Effector memory CD8-positive, alpha-beta T cell (primary cell): ENCODE measurements around the gene INPP5A.

Source experiments
- ATAC-seq: fragments of 150-1000 bp; cut with Tn5 transposase; replicated peaks from 2 replicates; pipeline ENCODE4 v1.10.0; 2021; ENCODE audit warnings: mild to moderate bottlenecking, moderate library complexity
- DNase-seq, 3 experiments: peaks; one replicate each; pipeline ENCODE4 v3.0.0; 2021
- H3K27ac Mint-ChIP-seq, 2 donors: one replicate each; pipeline ENCODE4 v1.8.0; 2022; ENCODE audit warnings: mild to moderate bottlenecking in 2 of 2, mixed read lengths in 2 of 2, moderate library complexity in 2 of 2
- H3K27me3 Mint-ChIP-seq, 2 donors: one replicate each; pipeline ENCODE4 v1.8.0; 2022; ENCODE audit warnings: mixed read lengths in 2 of 2
- H3K36me3 Mint-ChIP-seq: one replicate; pipeline ENCODE4 v1.8.0; 2022; ENCODE audit warnings: mild to moderate bottlenecking, moderate library complexity, mixed read lengths; ENCODE audit not compliant: insufficient read depth
- H3K4me1 Mint-ChIP-seq, 2 donors: one replicate each; pipeline ENCODE4 v1.8.0; 2022; ENCODE audit warnings: low read depth in 2 of 2, mixed read lengths in 2 of 2
- H3K4me3 Mint-ChIP-seq, 2 donors: one replicate each; pipeline ENCODE4 v1.8.0; 2022; ENCODE audit warnings: mild to moderate bottlenecking in 2 of 2, mixed read lengths in 2 of 2, moderate library complexity in 2 of 2
- H3K9me3 Mint-ChIP-seq, 2 donors: one replicate each; pipeline ENCODE4 v1.8.0; 2022; ENCODE audit warnings: mixed read lengths in 2 of 2

Gene INPP5A

GRCh38 chr10:132748545-132749370 is 211.2 kb downstream of the INPP5A start:
- no peak for ATAC-seq
- H3K4me1 Mint-ChIP-seq = no peaks in the 10 kb centered on the region
- no peak overlapping the region for H3K4me3 Mint-ChIP-seq
- no peaks in the 10 kb centered on the region for H3K9me3 Mint-ChIP-seq
- DNase-seq = no peak
- H3K27me3 Mint-ChIP-seq = no peaks in the 10 kb centered on the region
- H3K27ac Mint-ChIP-seq = no peak overlapping the region
- no peaks in the 10 kb centered on the region for H3K36me3 Mint-ChIP-seq

DNA sequence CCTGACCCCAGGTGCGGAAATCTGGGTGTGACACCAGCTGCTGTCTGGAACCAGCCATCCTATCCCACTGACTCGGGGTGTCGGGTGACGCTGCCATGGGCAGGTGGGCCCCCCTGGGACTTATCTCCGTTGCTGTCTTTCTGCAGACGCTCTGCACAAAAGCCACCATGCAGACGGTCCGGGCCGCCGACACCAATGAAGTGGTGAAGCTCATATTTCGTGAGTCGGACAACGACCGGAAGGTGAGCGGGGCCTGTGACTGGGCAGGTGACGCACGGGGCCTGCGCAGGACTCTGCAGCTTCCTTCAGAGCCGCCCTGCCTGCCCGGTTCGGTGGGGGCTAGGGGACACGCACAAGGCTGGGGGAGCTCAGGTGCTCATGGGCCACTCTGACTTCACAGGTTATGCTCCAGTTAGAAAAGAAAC is 211.8 kb downstream of the INPP5A start:
- DNase-seq = no peak
- H3K9me3 Mint-ChIP-seq = no peaks in the 10 kb centered on the region
- no peaks in the 10 kb centered on the region for H3K36me3 Mint-ChIP-seq
- H3K4me1 Mint-ChIP-seq = no peaks in the 10 kb centered on the region
- no peak overlapping the region for H3K4me3 Mint-ChIP-seq
- no peak overlapping the region for H3K27ac Mint-ChIP-seq
- ATAC-seq = no peak
- no peaks in the 10 kb centered on the region for H3K27me3 Mint-ChIP-seq

- H3K4me3 Mint-ChIP-seq = no peak overlapping the region
- H3K27ac Mint-ChIP-seq = no peak overlapping the region
- H3K36me3 Mint-ChIP-seq = peaks cover 3% of the 10 kb centered on the region
- ATAC-seq (no peak), DNase-seq (no peak)
- no peaks in the 10 kb centered on the region for H3K9me3 Mint-ChIP-seq
- no peaks in the 10 kb centered on the region for H3K27me3 Mint-ChIP-seq
- H3K4me1 Mint-ChIP-seq = no peaks in the 10 kb centered on the region
Measured at GRCh38 chr10:132750936-132751335, 213.3 kb downstream of the INPP5A start.

DNA sequence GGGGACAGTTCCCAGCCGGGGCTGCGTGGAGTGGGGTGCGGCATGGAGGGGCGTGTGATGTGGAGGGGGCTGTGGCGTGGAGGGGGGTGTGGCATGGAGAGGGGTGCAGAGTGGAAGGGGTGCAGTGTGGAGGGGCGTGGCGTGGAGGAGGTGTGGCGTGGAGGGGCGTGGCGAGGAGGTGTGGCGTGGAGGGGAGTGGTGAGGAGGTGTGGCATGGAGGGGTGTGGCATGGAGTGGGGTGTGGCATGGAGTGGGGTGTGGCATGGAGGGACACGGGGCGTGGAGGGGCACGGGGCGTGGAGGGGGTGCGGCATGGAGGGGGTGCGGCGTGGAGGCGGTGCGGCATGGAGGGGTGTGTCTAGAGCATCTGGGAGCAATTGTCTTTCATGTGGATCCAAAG is 214.8 kb downstream of the INPP5A start:
- ATAC-seq (no peak), DNase-seq (no peak)
- Mint-ChIP-seq H3K4me3 (no peak overlapping the region), H3K36me3 (peaks cover 3% of the 10 kb centered on the region), H3K4me1 (no peaks in the 10 kb centered on the region), H3K9me3 (no peaks in the 10 kb centered on the region), H3K27ac (no peak overlapping the region), H3K27me3 (no peaks in the 10 kb centered on the region)

GRCh38 chr10:132752961-132753360 is 215.4 kb downstream of the INPP5A start:
- no peak overlapping the region for H3K4me3 Mint-ChIP-seq
- no peaks in the 10 kb centered on the region for H3K9me3 Mint-ChIP-seq
- DNase-seq (no peak), ATAC-seq (no peak)
- no peaks in the 10 kb centered on the region for H3K27me3 Mint-ChIP-seq
- peaks cover 3% of the 10 kb centered on the region for H3K36me3 Mint-ChIP-seq
- H3K27ac Mint-ChIP-seq = no peak overlapping the region
- no peaks in the 10 kb centered on the region for H3K4me1 Mint-ChIP-seq

- Mint-ChIP-seq H3K9me3 (no peaks in the 10 kb centered on the region), H3K36me3 (peaks cover 3% of the 10 kb centered on the region), H3K27me3 (no peaks in the 10 kb centered on the region), H3K4me1 (no peaks in the 10 kb centered on the region), H3K4me3 (no peak overlapping the region), H3K27ac (no peak overlapping the region)
- DNase-seq (no peak), ATAC-seq (no peak)
Measured at GRCh38 chr10:132753596-132753995, 216.0 kb downstream of the INPP5A start.

DNA sequence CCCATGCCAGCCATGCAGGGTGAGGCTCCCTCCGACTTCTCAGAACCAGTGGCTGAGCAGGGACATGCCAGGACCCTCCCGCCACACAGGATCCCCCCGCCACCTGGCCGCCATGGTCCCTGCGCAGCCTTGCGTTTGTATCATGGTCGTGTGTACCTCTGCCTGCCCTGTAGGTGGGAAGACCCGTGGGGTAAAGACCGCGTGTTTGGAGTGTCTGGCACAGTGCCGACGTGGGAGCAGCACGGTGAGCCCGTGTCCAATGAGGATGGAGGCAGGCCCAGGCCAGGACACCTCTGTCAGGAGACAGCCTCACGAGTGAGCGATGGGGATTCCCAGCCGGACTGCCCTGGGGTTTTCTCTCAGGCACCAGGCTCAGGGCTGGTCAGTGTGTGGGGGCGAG is 216.5 kb downstream of the INPP5A start:
- Mint-ChIP-seq H3K27me3 (no peaks in the 10 kb centered on the region), H3K9me3 (no peaks in the 10 kb centered on the region), H3K4me1 (no peaks in the 10 kb centered on the region), H3K27ac (no peak overlapping the region), H3K4me3 (no peak overlapping the region), H3K36me3 (peaks cover 3% of the 10 kb centered on the region)
- ATAC-seq (no peak), DNase-seq (no peak)

DNA sequence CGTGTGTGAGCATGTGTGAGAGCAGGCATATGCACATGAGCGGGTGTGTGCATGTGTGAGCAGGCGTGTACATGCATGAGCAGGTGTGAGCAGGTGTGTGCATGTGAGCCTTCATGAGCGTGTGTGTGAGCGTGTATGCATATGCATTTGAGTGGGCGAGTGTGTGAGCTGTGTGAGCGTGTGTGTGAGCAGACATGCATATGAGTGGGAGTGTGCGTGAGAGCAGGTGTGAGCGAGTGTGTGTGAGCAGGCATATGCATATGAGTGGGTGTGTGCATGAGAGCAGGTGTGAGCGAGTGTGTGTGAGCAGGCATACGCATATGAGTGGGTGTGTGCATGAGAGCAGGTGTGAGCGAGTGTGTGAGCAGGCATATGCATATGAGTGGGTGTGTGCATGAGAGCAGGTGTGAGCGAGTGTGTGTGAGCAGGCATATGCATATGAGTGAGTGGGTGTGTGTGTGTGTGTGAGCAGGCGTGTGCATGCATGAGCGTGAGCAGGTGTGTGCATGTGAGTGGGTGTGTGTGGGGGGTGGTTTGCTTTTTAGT is 217.7 kb downstream of the INPP5A start:
- no peak overlapping the region for H3K4me3 Mint-ChIP-seq
- H3K27me3 Mint-ChIP-seq = no peaks in the 10 kb centered on the region
- ATAC-seq = no peak
- no peak for DNase-seq
- peaks cover 3% of the 10 kb centered on the region for H3K36me3 Mint-ChIP-seq
- no peaks in the 10 kb centered on the region for H3K9me3 Mint-ChIP-seq
- no peaks in the 10 kb centered on the region for H3K4me1 Mint-ChIP-seq
- H3K27ac Mint-ChIP-seq = no peak overlapping the region

GRCh38 chr10:132756591-132756990 is 219.0 kb downstream of the INPP5A start:
- Mint-ChIP-seq H3K4me1 (no peaks in the 10 kb centered on the region), H3K36me3 (peaks cover 6% of the 10 kb centered on the region), H3K9me3 (no peaks in the 10 kb centered on the region), H3K27me3 (no peaks in the 10 kb centered on the region), H3K4me3 (no peak overlapping the region), H3K27ac (no peak overlapping the region)
- DNase-seq (no peak), ATAC-seq (no peak)

- DNase-seq (no peak), ATAC-seq (no peak)
- Mint-ChIP-seq H3K9me3 (no peaks in the 10 kb centered on the region), H3K4me1 (peaks cover 0 to 3% of the 10 kb centered on the region in 2 donors), H3K36me3 (peaks cover 6% of the 10 kb centered on the region), H3K4me3 (no peak overlapping the region), H3K27me3 (no peaks in the 10 kb centered on the region), H3K27ac (no peak overlapping the region)
Measured at GRCh38 chr10:132757171-132757570, 219.6 kb downstream of the INPP5A start.

DNA sequence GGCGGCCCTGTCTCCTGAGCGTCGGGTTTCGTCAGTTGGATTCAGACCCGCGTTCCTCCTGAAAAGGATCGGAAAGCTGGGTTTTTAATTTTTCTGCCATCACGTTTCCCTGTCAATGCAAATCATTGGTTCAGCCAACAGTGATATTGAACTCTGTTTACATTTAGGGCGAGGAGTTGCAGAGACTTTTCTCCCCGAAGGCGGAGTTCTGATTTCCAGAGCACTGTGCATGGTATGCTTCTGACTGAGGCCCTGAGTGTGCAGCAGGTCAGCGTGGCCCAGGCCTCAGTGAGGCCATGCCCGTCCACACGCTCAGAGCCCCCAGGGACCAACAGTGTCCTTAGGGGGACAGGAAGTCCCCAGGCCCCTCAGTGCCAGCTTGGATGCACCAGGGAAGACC is 221.3 kb downstream of the INPP5A start:
- no peak for ATAC-seq
- H3K27me3 Mint-ChIP-seq = no peaks in the 10 kb centered on the region
- peaks cover 0 to 3% of the 10 kb centered on the region in 2 donors for H3K4me1 Mint-ChIP-seq
- no peak overlapping the region for H3K27ac Mint-ChIP-seq
- H3K4me3 Mint-ChIP-seq = no peak overlapping the region
- peaks cover 6% of the 10 kb centered on the region for H3K36me3 Mint-ChIP-seq
- H3K9me3 Mint-ChIP-seq = no peaks in the 10 kb centered on the region
- DNase-seq = no peak

DNA sequence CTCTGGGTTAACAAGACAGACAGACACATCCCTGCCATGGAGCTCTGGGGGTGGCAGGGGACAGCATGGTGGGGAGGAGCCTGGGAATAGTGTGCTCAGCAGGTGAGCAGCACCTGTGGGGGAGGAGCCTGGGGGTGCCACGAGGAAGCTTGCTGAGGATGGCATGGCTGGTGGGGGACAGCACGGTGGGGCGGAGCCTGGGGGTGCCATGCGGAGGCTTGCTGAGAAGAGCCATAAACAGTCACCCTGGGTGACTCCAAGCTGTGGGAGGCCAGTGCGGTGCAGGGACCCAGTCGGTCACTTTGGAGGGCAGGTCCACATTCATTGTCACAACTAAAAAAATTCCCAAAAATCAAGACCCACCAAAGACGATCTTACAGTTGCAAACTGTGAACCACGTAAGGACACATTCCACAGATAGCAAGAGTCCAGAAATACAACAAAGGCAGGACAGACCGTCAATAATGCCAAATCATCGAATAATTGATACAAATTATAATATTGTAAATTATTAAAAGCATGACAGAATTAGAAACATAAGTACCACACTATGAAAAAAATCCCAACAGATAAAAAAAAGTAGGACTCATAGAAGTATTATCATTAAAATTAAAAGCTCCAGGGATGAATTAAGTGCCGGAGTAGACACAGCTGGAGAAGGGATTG is 223.9 kb downstream of the INPP5A start:
- DNase-seq (no peak), ATAC-seq (no peak)
- H3K27me3 Mint-ChIP-seq = no peaks in the 10 kb centered on the region
- no peak overlapping the region for H3K27ac Mint-ChIP-seq
- no peaks in the 10 kb centered on the region for H3K9me3 Mint-ChIP-seq
- peaks cover 3 to 4% of the 10 kb centered on the region in 2 donors for H3K4me1 Mint-ChIP-seq
- peaks cover 8% of the 10 kb centered on the region for H3K36me3 Mint-ChIP-seq
- H3K4me3 Mint-ChIP-seq = no peak overlapping the region

- Mint-ChIP-seq H3K4me3 (no peak overlapping the region), H3K36me3 (peaks cover 9% of the 10 kb centered on the region), H3K9me3 (no peaks in the 10 kb centered on the region), H3K4me1 (peaks cover 3 to 4% of the 10 kb centered on the region in 2 donors), H3K27me3 (no peaks in the 10 kb centered on the region), H3K27ac (no peak overlapping the region)
- no peak for DNase-seq
- no peak for ATAC-seq
Measured at GRCh38 chr10:132762267-132762666, 224.7 kb downstream of the INPP5A start.

GRCh38 chr10:132763545-132763944 is 226.0 kb downstream of the INPP5A start:
- Mint-ChIP-seq H3K4me3 (no peak overlapping the region), H3K27me3 (no peaks in the 10 kb centered on the region), H3K9me3 (no peaks in the 10 kb centered on the region), H3K4me1 (peaks cover 3 to 4% of the 10 kb centered on the region in 2 donors), H3K36me3 (peaks cover 9% of the 10 kb centered on the region), H3K27ac (no peak overlapping the region)
- DNase-seq (no peak), ATAC-seq (no peak)
